Uterus (tissue), 4 donors: ENCODE results near the gene ORMDL2. TPM values are rescaled to one million over a fixed set of nuclear protein-coding genes. Genes with fewer than 3 reads are reported as not detected.

Source experiments
- DNase-seq, 2 donors: peaks; one replicate each; pipeline ENCODE4 v3.0.0-alpha.2; 2019 to 2020
- H3K27ac ChIP-seq, 2 donors: fragments of 200-600 bp; sonication (generic); 1 replicate in 1 of 2; 2 replicates in 1 of 2; pipeline ENCODE4 v1.5.1; 2016 to 2018
- H3K27me3 ChIP-seq, 2 donors: fragments of 200-600 bp; sonication (generic); one replicate each; pipeline ENCODE4 v1.5.1; 2018 to 2019; ENCODE audit warnings: control low read depth in 1 of 2
- H3K36me3 ChIP-seq, 2 donors: fragments of 200-600 bp; sonication (generic); one replicate each; pipeline ENCODE4 v1.5.1; 2019; ENCODE audit warnings: control low read depth in 1 of 2
- H3K4me1 ChIP-seq, 2 donors: fragments of 200-600 bp; sonication (generic); one replicate each; pipeline ENCODE4 v1.5.1; 2018 to 2019; ENCODE audit warnings: control low read depth in 1 of 2
- H3K4me3 ChIP-seq, 2 donors: fragments of 200-600 bp; sonication (generic); 1 replicate in 1 of 2; 2 replicates in 1 of 2; pipeline ENCODE4 v1.5.1; 2018 to 2019; ENCODE audit warnings: mild to moderate bottlenecking in 1 of 2
- H3K9me3 ChIP-seq, 2 donors: fragments of 200-600 bp; sonication (generic); one replicate each; pipeline ENCODE4 v1.5.1; 2019; ENCODE audit warnings: control low read depth in 1 of 2
- POLR2A ChIP-seq, 2 donors: fragments of 450-650 bp; IDR thresholded peaks; one replicate each; pipeline ENCODE4 v1.6.1; 2016; ENCODE audit warnings: antibody characterized with exemption in 2 of 2, mild to moderate bottlenecking in 1 of 2, moderate library complexity in 1 of 2
- intact Hi-C: fragments of 100-400 bp; cut with DNase I; formaldehyde crosslinking; loops from one replicate; pipeline ENCODE4 v1.15.1; 2023; ENCODE audit warnings: low total_unique reads
- total RNA-seq, 4 donors: library from RNA; depleted of rRNA in 3 of 4; stranded (reverse); fragments of >200 nt in 3 of 4; gene quantifications; one replicate each; pipeline versions ENCODE4 v1.1.0 to v1.2.4, GENCODE V29; 2014 to 2023
- TF ChIP-seq, protein P1 (sequence below), 4 experiments: fragments of 200-600 bp in 2 of 4; fragments of 450-650 bp in 2 of 4; sonication (generic) in 2 of 4; IDR thresholded peaks; one replicate each; pipeline ENCODE4 v1.5.1; 2016 to 2019; ENCODE audit warnings: antibody characterized with exemption in 4 of 4, mild to moderate bottlenecking in 2 of 4, moderate library complexity in 1 of 4
- donor health status: DM: yes; HTN: yes; CAD: no.

Gene ORMDL2
- total RNA-seq, 4 donors from 2014 or later: 1.3 to 38.6 (median 7.5) TPM

DNA sequence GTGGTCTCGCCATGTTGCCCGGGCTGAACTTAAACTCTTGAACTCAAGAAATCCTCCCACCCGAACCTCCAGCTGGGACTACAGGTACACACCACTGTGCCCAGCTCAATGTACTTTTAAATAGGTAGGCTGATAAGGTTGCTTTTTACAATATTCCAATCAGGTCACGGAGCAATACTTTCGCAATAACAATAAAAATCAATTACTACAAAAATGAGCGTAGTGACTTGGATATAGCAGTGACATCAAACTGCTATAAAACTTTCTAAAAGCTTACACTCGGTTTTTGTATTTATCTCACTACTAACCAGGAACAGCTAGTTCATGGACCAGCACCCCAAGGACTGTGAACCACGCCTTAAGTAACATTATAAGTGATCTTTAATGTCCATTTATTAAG lies 10.9 kb upstream of the ORMDL2 start:
- Histone ChIP-seq H3K27ac (no peak overlapping the region), H3K9me3 (no peaks in the 10 kb centered on the region), H3K27me3 (no peaks in the 10 kb centered on the region), H3K4me3 (no peak overlapping the region), H3K36me3 (no peaks in the 10 kb centered on the region), H3K4me1 (no peaks in the 10 kb centered on the region)
- DNase-seq: no peak
- intact Hi-C loops: no loop called here
- TF ChIP-seq, protein P1, sequence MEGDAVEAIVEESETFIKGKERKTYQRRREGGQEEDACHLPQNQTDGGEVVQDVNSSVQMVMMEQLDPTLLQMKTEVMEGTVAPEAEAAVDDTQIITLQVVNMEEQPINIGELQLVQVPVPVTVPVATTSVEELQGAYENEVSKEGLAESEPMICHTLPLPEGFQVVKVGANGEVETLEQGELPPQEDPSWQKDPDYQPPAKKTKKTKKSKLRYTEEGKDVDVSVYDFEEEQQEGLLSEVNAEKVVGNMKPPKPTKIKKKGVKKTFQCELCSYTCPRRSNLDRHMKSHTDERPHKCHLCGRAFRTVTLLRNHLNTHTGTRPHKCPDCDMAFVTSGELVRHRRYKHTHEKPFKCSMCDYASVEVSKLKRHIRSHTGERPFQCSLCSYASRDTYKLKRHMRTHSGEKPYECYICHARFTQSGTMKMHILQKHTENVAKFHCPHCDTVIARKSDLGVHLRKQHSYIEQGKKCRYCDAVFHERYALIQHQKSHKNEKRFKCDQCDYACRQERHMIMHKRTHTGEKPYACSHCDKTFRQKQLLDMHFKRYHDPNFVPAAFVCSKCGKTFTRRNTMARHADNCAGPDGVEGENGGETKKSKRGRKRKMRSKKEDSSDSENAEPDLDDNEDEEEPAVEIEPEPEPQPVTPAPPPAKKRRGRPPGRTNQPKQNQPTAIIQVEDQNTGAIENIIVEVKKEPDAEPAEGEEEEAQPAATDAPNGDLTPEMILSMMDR (IDR thresholded peaks at IDR 0.05): no peak
- no peak for TF ChIP-seq POLR2A (IDR thresholded peaks at IDR 0.05)

DNA sequence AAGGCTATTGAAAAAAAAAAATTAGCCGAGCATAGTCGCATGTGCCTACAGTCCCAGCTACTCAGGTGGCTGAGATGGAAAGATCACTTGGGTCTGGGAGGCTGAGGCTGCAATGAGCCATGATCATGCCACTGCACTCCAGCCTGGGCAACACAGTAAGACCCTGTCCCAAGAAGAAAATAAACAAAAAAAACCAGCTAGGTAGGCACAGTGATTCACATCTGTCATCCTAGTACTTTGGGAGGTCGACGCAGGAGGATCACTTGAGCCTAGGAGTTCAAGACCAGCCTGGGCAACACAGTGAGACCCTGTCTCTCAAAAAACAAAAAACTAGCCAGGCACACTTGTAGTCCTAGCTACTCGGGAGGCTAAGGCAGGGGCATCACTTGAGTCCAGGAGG lies 8.6 kb upstream of the ORMDL2 start:
- Histone ChIP-seq H3K9me3 (no peaks in the 10 kb centered on the region), H3K27ac (no peak overlapping the region), H3K4me3 (no peak overlapping the region), H3K27me3 (no peaks in the 10 kb centered on the region), H3K36me3 (no peaks in the 10 kb centered on the region), H3K4me1 (peaks cover 0 to 3% of the 10 kb centered on the region in 2 donors)
- intact Hi-C loops: no loop called here
- no peak for DNase-seq
- TF ChIP-seq, protein P1 (IDR thresholded peaks at IDR 0.05): no peak
- TF ChIP-seq POLR2A (IDR thresholded peaks at IDR 0.05): no peak

DNA sequence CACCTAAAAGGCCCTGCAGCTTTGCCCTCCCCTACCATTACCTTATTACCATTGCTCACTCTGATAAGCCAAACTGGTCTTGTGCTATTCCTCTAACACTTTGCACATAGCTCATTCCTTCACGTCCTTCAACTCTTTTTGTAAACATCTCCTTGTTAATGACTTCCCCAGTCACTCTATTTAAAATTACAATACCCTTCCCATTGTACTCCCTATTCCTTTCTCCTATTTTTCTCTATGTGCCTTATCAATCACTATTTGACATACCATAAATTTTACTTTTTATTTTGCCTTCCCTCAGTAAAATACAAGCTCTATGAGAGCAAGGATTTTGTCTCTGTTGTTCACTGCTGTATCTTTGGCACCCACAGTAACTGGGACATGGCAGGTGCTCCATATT lies 5.8 kb upstream of the ORMDL2 start:
- TF ChIP-seq POLR2A (IDR thresholded peaks at IDR 0.05): no peak
- TF ChIP-seq, protein P1 (IDR thresholded peaks at IDR 0.05): no peak

DNA sequence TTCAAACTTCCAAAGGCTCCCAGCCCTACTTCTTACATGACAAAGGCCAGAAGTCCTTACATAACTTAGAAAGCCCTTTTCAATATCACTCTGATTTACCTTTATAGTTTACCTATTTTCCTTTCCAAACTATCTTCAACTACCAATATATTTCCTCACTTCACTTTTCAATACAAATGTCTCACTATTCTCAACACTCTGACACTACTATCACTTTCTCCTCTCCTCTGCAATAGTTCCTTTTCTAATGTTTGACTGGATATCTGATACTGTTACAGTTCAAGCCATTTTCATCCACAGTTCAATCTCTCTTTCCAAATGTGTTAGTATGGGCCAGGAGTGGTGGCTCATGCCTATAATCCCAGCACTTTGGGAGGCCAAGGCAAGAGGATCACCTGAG lies 3.6 kb upstream of the ORMDL2 start:
- H3K27ac ChIP-seq: no peak overlapping the region
- peaks cover 3 to 10% of the 10 kb centered on the region in 2 donors for H3K4me1 ChIP-seq
- H3K27me3 ChIP-seq: no peaks in the 10 kb centered on the region
- intact Hi-C loops: loop anchor here (10.0 kb wide), 1 partner anchor 69 kb away; the partner anchor contains the start of gene GDF11
- TF ChIP-seq, protein P1 (IDR thresholded peaks at IDR 0.05): no peak
- TF ChIP-seq POLR2A (IDR thresholded peaks at IDR 0.05): no peak
- H3K4me3 ChIP-seq: no peak overlapping the region
- H3K9me3 ChIP-seq: no peaks in the 10 kb centered on the region
- no peak for DNase-seq
- H3K36me3 ChIP-seq: no peaks in the 10 kb centered on the region

More for the DNA sequence above, 5.8 kb upstream of the ORMDL2 start:
- Histone ChIP-seq H3K9me3 (no peaks in the 10 kb centered on the region), H3K27me3 (no peaks in the 10 kb centered on the region), H3K4me3 (no peak overlapping the region), H3K4me1 (peaks cover 3 to 10% of the 10 kb centered on the region in 2 donors), H3K36me3 (no peaks in the 10 kb centered on the region), H3K27ac (no peak overlapping the region)
- DNase-seq: no peak
- intact Hi-C loops: loop anchor here (10.0 kb wide), 1 partner anchor 67 kb away; the partner anchor contains the start of gene GDF11

DNA sequence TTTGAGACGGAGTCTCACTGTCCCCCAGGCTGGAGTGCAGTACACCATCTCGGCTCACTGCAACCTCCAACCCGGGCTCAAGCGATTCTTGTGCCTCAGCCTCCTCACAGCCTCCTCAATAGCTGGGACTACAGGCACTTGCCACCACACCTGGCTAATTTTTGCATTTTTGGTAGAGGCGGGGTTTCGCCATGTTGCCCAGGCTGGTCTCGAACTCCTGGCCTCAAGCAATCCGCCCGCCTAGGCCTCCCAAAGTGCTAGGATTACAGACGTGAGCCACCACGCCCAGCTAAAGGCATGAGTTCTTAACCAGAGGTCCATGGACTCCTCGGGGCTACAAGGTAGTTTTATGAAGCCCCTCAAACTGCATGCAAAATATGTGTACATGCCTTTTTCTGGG lies 2.4 kb upstream of the ORMDL2 start:
- Histone ChIP-seq H3K27me3 (no peaks in the 10 kb centered on the region), H3K36me3 (no peaks in the 10 kb centered on the region), H3K27ac (no peak overlapping the region), H3K4me1 (peaks cover 3 to 10% of the 10 kb centered on the region in 2 donors), H3K9me3 (no peaks in the 10 kb centered on the region), H3K4me3 (no peak overlapping the region)
- no peak for DNase-seq
- TF ChIP-seq, protein P1 (IDR thresholded peaks at IDR 0.05): no peak
- TF ChIP-seq POLR2A (IDR thresholded peaks at IDR 0.05): no peak
- intact Hi-C loops: loop anchor here (10.0 kb wide), 1 partner anchor 71 kb away; the partner anchor contains the start of gene GDF11
